Mesodermal cell (in vitro differentiated cells): ENCODE measurements around the gene PIGBOS1.
"Not testable (repeated sequence)": the region's sequence is repeated elsewhere in the genome, so short reads cannot be mapped to it uniquely, and the experiment has no call there.

Experiments
- H3K27ac ChIP-seq: 2 replicates; pipeline ENCODE4 v1.7.0; 2013; ENCODE audit warnings: mild to moderate bottlenecking, low read depth, low read length, moderate library complexity; ENCODE audit not compliant: severe bottlenecking
- H3K36me3 ChIP-seq: 2 replicates; pipeline ENCODE4 v1.7.1; 2013; ENCODE audit warnings: mild to moderate bottlenecking, low read length, moderate library complexity; ENCODE audit not compliant: control insufficient read depth, insufficient read depth
- H3K4me1 ChIP-seq: one replicate; pipeline ENCODE4 v1.7.1; 2013; ENCODE audit warnings: mild to moderate bottlenecking, low read length; ENCODE audit not compliant: insufficient read depth, control insufficient read depth, poor library complexity, severe bottlenecking
- H3K4me3 ChIP-seq: 2 replicates; pipeline ENCODE4 v1.7.0; 2013; ENCODE audit warnings: low read length, control low read depth, mild to moderate bottlenecking; ENCODE audit not compliant: insufficient read depth, poor library complexity, severe bottlenecking; ENCODE audit errors: extremely low read depth
- H3K9me3 ChIP-seq: 2 replicates; pipeline ENCODE4 v1.7.1; 2013; ENCODE audit warnings: mild to moderate bottlenecking, low read length, moderate library complexity; ENCODE audit not compliant: control insufficient read depth
- WGBS, 2 experiments: methylation state at CpG; one replicate each; pipeline ENCODE4 v1.1.5; 2013; ENCODE audit warnings: missing lambda C conversion rate in 2 of 2; ENCODE audit not compliant: insufficient coverage in 2 of 2; 5-methylcytosine and 5-hydroxymethylcytosine counted together

The PIGBOS1 gene

GRCh38 chr15:55302801-55303200 is 16.1 kb downstream of the PIGBOS1 start:
- not testable (repeated sequence) for H3K27ac ChIP-seq, H3K36me3 ChIP-seq, H3K9me3 ChIP-seq, H3K4me1 ChIP-seq, H3K4me3 ChIP-seq
- WGBS, 2 experiments: no CpG with 5 or more reads among the region's 32 CpGs

- no peak overlapping the region for H3K27ac ChIP-seq
These were observed 21.6 kb downstream of the PIGBOS1 start for GRCh38 chr15:55297315-55297714.

GRCh38 chr15:55290528-55291057 is 28.3 kb downstream of the PIGBOS1 start:
- no peaks in the 10 kb centered on the region for H3K36me3 ChIP-seq
- WGBS, 2 experiments: 17 to 29% methylated on average over 14 to 17 of the region's 17 CpGs
- no peaks in the 10 kb centered on the region for H3K4me1 ChIP-seq
- peak overlapping the region; percentile 76 for H3K4me3 ChIP-seq
- no peaks in the 10 kb centered on the region for H3K9me3 ChIP-seq
- H3K27ac ChIP-seq: peak overlapping the region; percentile 62

More at GRCh38 chr15:55297315-55297714, 21.6 kb downstream of the PIGBOS1 start:
- Histone ChIP-seq H3K4me1 (no peaks in the 10 kb centered on the region), H3K36me3 (no peaks in the 10 kb centered on the region), H3K9me3 (no peaks in the 10 kb centered on the region), H3K4me3 (no peak overlapping the region)

- Histone ChIP-seq H3K4me3 (peak within 1 kb of the TSS; percentile 76), H3K9me3 (no peaks in the 10 kb centered on the region), H3K27ac (peak within 1 kb of the TSS; percentile 62), H3K36me3 (no peaks in the 10 kb centered on the region), H3K4me1 (no peaks in the 10 kb centered on the region)
- 0% methylated on average over 48 to 53 of the region's 69 CpGs for WGBS, 2 experiments
These were observed 29.0 kb downstream of the PIGBOS1 start, which contains the start of gene RAB27A for GRCh38 chr15:55289746-55290527. RAB27A (minus strand) TSS chr15:55289813; CDS start chr15:55234934, 54,879 bp downstream.

- peak overlapping the region; percentile 76 for H3K4me3 ChIP-seq
- H3K9me3 ChIP-seq: no peaks in the 10 kb centered on the region
- H3K27ac ChIP-seq: no peak overlapping the region
- 4 to 13% methylated on average over 13 to 30 of the region's 37 CpGs for whole genome bisulfite sequencing, 2 experiments
- H3K36me3 ChIP-seq: no peaks in the 10 kb centered on the region
- H3K4me1 ChIP-seq: no peaks in the 10 kb centered on the region
These were observed 29.7 kb downstream of the PIGBOS1 start for GRCh38 chr15:55289011-55289745.

GRCh38 chr15:55288006-55288717 is 30.8 kb downstream of the PIGBOS1 start:
- Histone ChIP-seq H3K36me3 (no peaks in the 10 kb centered on the region), H3K9me3 (no peaks in the 10 kb centered on the region), H3K4me3 (no peak overlapping the region), H3K27ac (no peak overlapping the region), H3K4me1 (no peaks in the 10 kb centered on the region)
- 73 to 79% methylated on average over 2 of the region's 8 CpGs for WGBS, 2 experiments

GRCh38 chr15:55286442-55287189 is 32.3 kb downstream of the PIGBOS1 start:
- not testable (repeated sequence) for H3K4me1 ChIP-seq, H3K27ac ChIP-seq, H3K4me3 ChIP-seq, H3K9me3 ChIP-seq, H3K36me3 ChIP-seq
- WGBS, 2 experiments: 96 to 98% methylated on average over 6 to 9 of the region's 10 CpGs

- peaks cover 8% of the 10 kb centered on the region for H3K4me1 ChIP-seq
- no peak overlapping the region for H3K27ac ChIP-seq
- H3K9me3 ChIP-seq: no peaks in the 10 kb centered on the region
- no peak overlapping the region for H3K4me3 ChIP-seq
- no peaks in the 10 kb centered on the region for H3K36me3 ChIP-seq
- WGBS, 2 experiments: 100% methylated on average over 1 of the region's 1 CpG; no CpG with 5 or more reads in 1 of the 2 experiments
These were observed 34.5 kb downstream of the PIGBOS1 start for GRCh38 chr15:55284426-55284825.

GRCh38 chr15:55283379-55284147 is 35.4 kb downstream of the PIGBOS1 start:
- Histone ChIP-seq H3K4me3 (no peak overlapping the region), H3K4me1 (peaks cover 8% of the 10 kb centered on the region), H3K36me3 (no peaks in the 10 kb centered on the region), H3K27ac (no peak overlapping the region), H3K9me3 (no peaks in the 10 kb centered on the region)
- 93 to 100% methylated on average over 2 of the region's 6 CpGs for WGBS, 2 experiments
